Fibroblast of the aortic adventitia (primary cell): ENCODE results near the gene KIFC1. TPM values are rescaled to one million over a fixed set of nuclear protein-coding genes. Genes with fewer than 3 reads are reported as not detected.

Experiments used
- DNase-seq: peaks from one replicate; pipeline ENCODE4 v3.0.0-alpha.2; 2010; ENCODE audit warnings: low read depth
- H3K4me3 ChIP-seq: 2 replicates; pipeline ENCODE4 v1.5.1; 2011; ENCODE audit warnings: low read depth, mild to moderate bottlenecking, control low read depth, low read length, moderate library complexity
- total RNA-seq: library from RNA; depleted of rRNA; stranded (reverse); fragments of >200 nt; gene quantifications from 2 replicates; pipeline ENCODE4 v1.2.3, GENCODE V29; 2012; ENCODE audit warnings: low replicate concordance
- TF ChIP-seq, protein P1 (sequence below): IDR thresholded peaks from 2 replicates; pipeline ENCODE4 v1.5.1; 2011; ENCODE audit warnings: mild to moderate bottlenecking, low read length, control low read depth, inconsistent platforms; ENCODE audit not compliant: insufficient read depth

KIFC1 gene
- total RNA-seq, 1 donor, result 49.3 TPM

- H3K4me3 ChIP-seq, result peak overlapping the region; percentile 96
- TF ChIP-seq, protein P1, sequence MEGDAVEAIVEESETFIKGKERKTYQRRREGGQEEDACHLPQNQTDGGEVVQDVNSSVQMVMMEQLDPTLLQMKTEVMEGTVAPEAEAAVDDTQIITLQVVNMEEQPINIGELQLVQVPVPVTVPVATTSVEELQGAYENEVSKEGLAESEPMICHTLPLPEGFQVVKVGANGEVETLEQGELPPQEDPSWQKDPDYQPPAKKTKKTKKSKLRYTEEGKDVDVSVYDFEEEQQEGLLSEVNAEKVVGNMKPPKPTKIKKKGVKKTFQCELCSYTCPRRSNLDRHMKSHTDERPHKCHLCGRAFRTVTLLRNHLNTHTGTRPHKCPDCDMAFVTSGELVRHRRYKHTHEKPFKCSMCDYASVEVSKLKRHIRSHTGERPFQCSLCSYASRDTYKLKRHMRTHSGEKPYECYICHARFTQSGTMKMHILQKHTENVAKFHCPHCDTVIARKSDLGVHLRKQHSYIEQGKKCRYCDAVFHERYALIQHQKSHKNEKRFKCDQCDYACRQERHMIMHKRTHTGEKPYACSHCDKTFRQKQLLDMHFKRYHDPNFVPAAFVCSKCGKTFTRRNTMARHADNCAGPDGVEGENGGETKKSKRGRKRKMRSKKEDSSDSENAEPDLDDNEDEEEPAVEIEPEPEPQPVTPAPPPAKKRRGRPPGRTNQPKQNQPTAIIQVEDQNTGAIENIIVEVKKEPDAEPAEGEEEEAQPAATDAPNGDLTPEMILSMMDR, result no peak
- no peak for DNase-seq
These were observed 24.9 kb downstream of the KIFC1 start for GRCh38 chr6:33416386-33417127.

GRCh38 chr6:33417128-33417902 is 25.7 kb downstream of the KIFC1 start:
- peak; percentile 80 for DNase-seq
- TF ChIP-seq, protein P1, result no peak
- peak overlapping the region; percentile 96 for H3K4me3 ChIP-seq

DNA sequence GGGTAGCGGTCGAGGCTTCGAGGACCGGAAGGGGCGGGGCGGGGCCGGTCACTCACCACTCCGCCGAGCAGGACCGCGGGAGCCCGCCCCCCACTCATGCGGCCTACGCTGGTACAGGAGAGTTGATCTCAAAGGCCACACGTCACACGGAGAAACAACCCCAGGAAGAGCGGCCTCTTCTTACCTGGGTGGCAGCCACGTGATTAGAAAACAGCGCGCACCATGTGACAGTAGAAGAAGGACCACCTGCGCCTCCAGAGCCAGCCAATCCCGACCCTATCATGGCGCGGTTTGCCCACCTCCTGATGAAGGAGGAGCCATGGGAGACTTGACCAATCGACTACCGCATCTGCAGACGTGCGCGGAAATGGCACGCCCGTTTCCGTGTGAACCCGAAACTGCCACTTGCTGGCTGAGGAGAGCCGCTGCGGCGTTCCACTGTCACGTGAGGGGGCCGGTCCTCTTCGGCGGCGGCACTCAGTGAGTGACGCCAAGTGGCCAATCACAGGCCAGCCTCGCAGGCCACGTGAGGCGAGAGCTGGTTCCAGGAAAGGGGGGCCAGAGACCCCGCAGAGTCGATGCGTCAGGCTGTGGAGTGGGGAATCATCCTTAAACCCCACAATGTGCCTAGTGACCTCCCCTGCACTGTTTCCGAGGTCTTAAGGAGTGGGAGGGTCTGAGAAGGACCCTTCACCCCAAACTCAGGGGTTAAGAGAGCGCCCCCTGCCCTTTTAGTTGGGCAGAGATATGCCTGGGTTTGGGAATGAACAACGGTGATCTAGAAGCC is 26.5 kb downstream of the KIFC1 start, which contains the start of gene CUTA:
CUTA (minus strand) TSS at position 205 of the 787 bp plus-strand sequence; CDS start at position 98, 107 bp downstream.
- TF ChIP-seq, protein P1, result no peak
- H3K4me3 ChIP-seq, result peak within 1 kb of the TSS; percentile 96
- DNase-seq, result peak; percentile 100

- H3K4me3 ChIP-seq, result peak overlapping the region; percentile 57
- DNase-seq, result no peak
- TF ChIP-seq, protein P1, result no peak
These were observed 27.2 kb downstream of the KIFC1 start for GRCh38 chr6:33418690-33419291.

GRCh38 chr6:33419580-33420490 is 28.2 kb downstream of the KIFC1 start, which contains the start of gene SYNGAP1:
TSS of gene SYNGAP1 (plus strand) at chr6:33420065. CDS start at chr6:33420265, 200 bp downstream.
- H3K4me3 ChIP-seq, result peak within 1 kb of the TSS; percentile 64
- TF ChIP-seq, protein P1, result no peak
- DNase-seq, result peak; percentile 63
